GF-D8 (cell line): ENCODE measurements around the gene HDHD5.
"Not testable (repeated sequence)": the region's sequence is repeated elsewhere in the genome, so short reads cannot be mapped to it uniquely, and the experiment has no call there.

Source experiments
- DNase-seq: peaks from one replicate; lab custom pipeline; 2025; lab: John Stamatoyannopoulos, UW

Gene HDHD5

GRCh38 chr22:17155941-17156340, 3.1 kb downstream of the HDHD5 start:
- no peak for DNase-seq

DNA sequence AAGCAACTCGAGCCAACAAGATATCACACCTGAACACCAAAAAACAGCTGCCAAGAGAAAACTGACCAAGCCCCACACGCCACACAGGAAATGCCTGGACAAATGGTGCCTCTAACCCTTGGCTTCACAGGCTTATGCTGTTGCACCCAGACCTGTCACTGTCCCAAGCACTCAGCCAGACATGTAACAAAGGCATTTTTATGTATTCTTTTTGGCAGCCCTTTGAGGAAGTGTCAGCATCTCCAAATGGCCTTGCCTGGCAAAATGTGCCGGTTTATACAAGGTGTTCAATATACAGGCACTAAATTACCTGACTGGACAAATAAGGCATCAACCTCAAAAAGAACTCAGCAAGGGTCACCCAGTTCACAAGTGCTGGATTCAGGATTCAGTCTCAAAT, 6.1 kb downstream of the HDHD5 start:
- DNase-seq, result no peak

GRCh38 chr22:17152340-17152739, 6.7 kb downstream of the HDHD5 start:
- no peak for DNase-seq

DNA sequence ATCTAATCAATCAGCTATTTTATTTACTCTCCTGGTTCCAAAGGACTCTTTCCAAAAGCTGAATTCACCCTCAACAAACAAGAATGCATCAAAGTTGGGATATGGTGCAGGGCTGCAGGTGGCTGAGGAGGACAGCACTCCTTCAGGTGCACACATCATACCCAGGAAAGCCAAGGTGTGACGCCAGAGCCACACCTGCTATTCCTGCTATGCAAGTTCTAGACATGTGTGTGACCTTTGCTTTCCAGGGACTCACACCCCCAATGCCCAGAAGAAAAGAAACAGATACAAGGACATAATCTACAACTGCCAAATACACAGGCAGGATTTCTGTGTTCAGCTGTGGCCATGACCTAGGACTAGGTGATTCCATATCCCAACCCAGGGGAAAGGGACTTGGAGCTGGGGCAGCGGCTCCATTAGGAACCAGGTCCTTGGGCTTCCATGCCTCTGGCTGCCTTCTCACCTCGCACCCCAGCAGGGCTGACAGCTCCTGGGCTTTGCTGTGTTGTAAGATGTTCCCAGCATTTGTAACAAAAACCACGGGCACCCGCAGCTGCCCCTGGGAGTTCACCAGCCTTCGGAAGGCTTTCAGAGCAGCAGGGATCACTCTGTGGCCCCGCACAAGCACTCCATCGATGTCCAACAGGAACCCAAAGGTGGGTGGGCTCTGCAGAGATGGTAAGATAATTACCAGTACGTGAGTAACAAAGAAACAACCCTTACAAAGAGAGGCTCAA, 9.8 kb downstream of the HDHD5 start:
- no peak for DNase-seq

- not testable (repeated sequence) for DNase-seq
Observed at GRCh38 chr22:17147458-17147857, 11.6 kb downstream of the HDHD5 start.

GRCh38 chr22:17145021-17145680, 13.9 kb downstream of the HDHD5 start:
- DNase-seq, result no peak

DNA sequence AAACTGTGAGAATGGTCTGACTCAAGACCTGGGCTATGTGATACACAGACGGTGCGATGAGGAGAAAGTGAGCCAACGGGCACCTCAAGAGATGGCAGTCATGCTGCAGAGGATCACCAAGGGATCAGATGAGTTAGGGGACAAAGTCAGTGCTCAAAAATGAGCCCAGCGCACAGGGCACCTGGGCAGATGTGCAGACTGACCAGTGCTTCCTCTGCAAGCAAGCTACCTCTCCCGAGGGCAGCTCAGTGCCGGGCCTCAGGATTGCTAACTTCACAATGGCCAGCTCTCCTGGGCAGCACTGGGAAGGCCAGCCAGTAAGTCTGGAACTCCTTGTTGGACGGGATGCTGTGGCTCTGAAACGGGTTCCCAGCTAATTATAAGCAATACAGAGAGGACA, 15.3 kb downstream of the HDHD5 start:
- no peak for DNase-seq

DNA sequence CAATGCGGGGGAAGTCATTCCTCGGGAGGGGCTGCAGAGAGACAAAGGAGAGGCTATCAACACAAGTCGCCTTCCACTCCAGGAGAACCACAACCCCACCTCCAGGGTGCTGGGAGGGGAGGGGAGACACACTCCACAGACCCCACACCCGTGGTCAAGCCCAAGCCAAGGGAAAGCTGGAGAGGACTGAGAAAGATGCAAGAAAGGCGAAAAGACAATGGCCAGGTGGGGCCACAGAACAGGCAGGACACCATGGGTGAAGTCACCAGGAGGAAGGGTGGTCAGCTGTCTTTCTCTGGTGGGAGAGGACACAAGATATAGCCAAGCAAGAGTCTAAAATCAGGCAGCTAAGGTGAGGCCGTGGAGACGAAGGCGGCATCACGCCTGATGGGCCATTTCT, 16.0 kb downstream of the HDHD5 start:
- DNase-seq, result no peak

DNA sequence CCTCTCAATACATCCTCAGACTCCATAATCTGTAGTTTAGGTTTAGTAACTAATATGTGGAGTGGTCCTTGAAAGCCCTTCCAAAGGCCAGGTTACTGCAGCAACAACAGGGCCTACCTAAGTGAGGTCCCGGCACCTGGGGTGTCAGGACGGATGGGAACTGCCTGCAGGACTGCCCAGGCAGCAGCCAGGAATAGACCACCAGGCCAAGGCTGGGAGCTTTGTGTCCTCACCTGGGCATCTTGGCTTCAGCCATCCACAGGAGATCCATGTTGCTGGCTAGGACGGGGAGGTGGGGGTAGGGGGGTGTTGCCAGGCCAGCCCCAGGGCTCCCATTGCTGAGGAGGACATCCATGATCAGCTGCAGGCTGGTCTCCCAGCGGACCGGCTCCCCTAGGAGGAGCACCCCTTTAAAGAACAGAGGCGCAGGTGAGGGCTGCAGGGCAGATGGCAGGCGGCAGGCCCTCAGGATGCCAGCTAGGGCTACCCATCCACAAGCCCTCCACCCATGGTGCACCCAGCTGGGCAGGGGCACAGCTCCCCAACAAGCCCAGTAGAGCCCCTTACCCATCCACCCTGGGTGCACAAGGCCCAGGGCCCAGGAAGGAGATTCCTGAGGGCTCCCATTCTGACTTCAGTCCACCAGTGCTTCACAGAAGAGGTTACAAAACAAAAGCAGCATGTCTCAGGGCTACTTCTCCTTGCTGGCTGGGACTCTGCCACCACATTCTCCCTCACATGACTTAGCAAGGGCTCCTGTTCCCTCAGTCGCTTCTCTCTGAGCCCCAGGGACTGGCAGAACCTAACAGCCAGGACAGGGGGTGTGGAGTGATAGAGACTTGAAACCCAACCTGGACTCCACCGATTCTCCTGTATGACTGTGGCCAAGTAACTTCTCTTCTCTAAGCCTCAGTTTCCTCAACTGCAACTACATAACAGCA, 18.0 kb downstream of the HDHD5 start:
- DNase-seq, result no peak

GRCh38 chr22:17140022-17140421, 19.1 kb downstream of the HDHD5 start:
- DNase-seq, result no peak

DNA sequence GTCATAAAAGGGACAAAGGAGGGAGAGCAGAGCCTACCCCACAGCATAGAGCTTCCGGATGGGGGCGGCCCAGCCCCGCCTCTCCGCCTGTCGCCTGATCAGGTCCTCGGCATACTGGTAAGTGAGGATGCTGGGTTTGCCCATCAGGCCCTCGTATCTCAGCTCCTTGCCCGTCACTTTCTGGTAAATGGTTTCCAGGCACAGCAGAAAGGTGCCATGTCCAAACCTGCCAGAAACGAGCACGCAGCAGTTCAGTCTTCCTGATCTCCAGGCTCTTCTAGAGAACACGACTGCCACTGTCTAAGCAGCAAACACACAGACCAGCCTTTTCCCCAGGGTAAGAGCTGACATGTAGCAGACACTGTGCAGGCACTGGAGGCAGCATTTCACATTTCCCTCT, 20.6 kb downstream of the HDHD5 start:
- no peak for DNase-seq

- DNase-seq, result no peak
Observed at GRCh38 chr22:17137861-17138425, 21.1 kb downstream of the HDHD5 start.

DNA sequence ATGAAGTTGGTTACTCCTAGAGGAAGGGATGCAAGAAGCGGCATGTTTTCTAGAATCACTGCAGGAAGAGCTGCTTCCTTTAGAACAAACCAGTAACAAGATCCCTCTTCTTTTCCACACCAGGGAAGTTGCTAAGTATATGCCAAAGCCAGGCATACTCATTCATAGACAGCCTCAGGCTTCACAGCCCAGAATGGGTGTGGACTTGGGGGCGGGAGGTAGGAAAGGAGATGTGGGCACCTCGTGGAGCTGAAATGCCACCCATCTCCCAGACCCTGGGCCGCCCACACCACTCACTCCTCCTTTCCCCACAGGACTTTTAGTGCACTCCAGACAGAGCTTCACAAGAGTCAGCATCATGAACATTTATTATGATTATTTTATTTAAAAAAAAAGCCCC, 21.9 kb downstream of the HDHD5 start:
- DNase-seq, result no peak

DNA sequence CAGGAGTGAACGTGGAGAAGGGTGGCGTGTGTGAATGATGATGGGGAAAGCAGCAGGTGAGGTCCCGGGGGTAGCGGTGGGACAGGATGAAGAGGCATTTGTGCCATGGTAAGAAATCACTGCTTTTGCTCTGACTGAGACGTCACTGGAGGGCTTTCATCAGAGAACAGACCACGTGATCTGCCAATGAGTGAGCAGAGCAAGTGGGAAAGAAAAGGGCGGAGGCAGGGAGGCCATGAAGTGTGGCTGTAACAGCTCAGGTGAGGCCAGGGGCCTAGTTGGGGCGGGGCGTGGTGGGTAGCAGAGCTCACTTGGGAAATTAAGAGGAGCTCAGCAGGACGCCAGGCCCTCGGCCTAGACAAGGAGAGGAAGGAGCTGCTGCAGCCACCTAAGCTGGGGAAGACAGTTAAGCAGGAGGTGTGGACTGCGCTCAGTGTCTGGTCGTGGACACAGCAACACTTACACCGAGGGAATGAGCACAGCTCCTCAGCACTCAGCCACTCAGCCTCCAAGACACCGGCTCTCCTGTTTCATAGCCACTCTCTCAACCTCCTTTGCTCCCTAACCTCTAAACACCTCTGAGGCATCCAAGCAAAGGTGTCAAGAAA, 23.8 kb downstream of the HDHD5 start:
- DNase-seq, result no peak

DNA sequence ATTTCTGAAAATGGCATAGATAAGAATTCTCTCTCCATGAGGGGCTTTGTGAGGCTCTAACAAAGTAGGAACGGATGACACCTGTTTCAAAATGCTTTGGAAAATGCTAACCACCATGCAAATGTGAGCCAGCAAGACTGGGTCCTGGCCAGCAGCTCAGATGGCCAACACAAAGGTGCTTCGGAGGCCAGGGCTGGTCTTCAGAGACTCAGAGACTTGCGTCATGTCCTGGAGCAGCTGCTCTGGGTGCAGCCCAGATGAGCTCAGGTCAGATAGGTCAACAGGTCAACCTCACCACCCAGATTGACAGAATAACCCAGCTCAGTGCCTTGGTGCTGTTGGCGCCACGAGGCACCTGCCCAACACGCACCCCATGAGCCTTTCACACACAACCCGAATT, 25.9 kb downstream of the HDHD5 start:
- no peak for DNase-seq

- no peak for DNase-seq
Observed at GRCh38 chr22:17132112-17132511, 27.0 kb downstream of the HDHD5 start.

DNA sequence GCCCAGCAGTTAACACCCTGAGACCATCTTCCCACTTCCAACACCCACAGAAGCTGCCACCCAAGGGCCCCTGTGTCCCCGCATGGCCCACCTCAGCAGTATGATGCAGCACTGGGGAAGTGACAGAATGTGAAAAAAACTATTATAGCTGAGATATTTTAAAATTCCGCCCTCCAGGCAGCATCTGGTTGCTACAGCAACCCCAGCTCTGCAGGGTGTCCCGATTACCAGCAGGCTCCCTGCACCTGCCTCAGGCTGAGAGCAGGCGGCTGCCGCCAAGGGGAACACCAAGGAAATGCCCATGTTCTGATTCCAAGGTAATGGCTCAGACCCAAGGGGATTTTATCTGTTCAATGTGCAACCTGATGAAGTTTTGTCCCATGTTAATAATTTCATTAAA, 27.4 kb downstream of the HDHD5 start:
- DNase-seq, result no peak

DNA sequence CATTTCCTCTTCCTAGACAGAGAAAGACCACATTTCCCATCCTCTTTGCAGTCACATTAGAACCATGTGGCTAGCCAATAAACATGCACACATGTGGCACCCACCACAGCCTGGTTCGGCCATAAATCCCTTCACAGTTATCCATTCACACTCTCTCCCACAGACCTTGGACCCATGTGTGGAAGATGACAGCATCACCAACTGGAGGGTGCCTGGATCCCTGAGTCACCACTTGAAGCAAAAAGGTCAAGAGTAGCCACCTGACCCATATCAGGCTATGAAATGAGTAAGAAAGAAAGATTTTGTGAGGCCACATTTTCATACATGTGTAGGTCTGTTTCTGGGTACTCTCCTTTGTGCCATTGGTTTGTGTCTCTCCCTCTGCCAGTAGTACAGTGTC, 28.9 kb downstream of the HDHD5 start:
- DNase-seq, result no peak

GRCh38 chr22:17121233-17122195, 37.6 kb downstream of the HDHD5 start, which contains the start of gene TMEM121B:
Gene TMEM121B, minus strand, starts transcription at chr22:17121360. Its CDS starts 233 bp downstream, at chr22:17121127.
- DNase-seq, result no peak

GRCh38 chr22:17120711-17121232, 38.3 kb downstream of the HDHD5 start:
- no peak for DNase-seq
